Thyroid gland (tissue), 4 donors: ENCODE measurements around the gene CCDC61. TPM values are rescaled to one million over a fixed set of nuclear protein-coding genes. Genes with fewer than 3 reads are reported as not detected.

Experiments
- DNase-seq, 2 donors: peaks; one replicate each; pipeline ENCODE4 v3.0.0-alpha.2; 2019
- H3K27ac ChIP-seq, 3 donors: fragments of 200-600 bp; sonication (generic); 1 replicate in 2 of 3; 2 replicates in 1 of 3; pipeline ENCODE4 v1.5.1; 2016 to 2019; ENCODE audit warnings: mild to moderate bottlenecking in 1 of 3, moderate library complexity in 1 of 3
- H3K27me3 ChIP-seq: fragments of 200-600 bp; sonication (generic); one replicate; pipeline ENCODE4 v1.5.1; 2019
- H3K36me3 ChIP-seq, 2 donors: fragments of 200-600 bp; sonication (generic); one replicate each; pipeline ENCODE4 v1.5.1; 2016 to 2019
- H3K4me1 ChIP-seq, 2 donors: fragments of 200-600 bp; sonication (generic); one replicate each; pipeline ENCODE4 v1.5.1; 2017 to 2019
- H3K4me3 ChIP-seq, 3 donors: fragments of 200-600 bp; sonication (generic); replicated peaks in 1 of 3; 1 replicate in 2 of 3; 2 replicates in 1 of 3; pipeline ENCODE4 v1.5.1; 2016; ENCODE audit warnings: mild to moderate bottlenecking in 1 of 3
- H3K9me3 ChIP-seq: fragments of 200-600 bp; sonication (generic); one replicate; pipeline ENCODE4 v1.5.1; 2017
- CTCF ChIP-seq, 6 experiments: fragments of 200-600 bp in 3 of 6; fragments of 450-650 bp in 3 of 6; sonication (generic) in 3 of 6; IDR thresholded peaks; one replicate each; pipeline ENCODE4 v1.5.1; 2016 to 2019; ENCODE audit warnings: antibody characterized with exemption in 6 of 6, mild to moderate bottlenecking in 2 of 6, inconsistent platforms in 1 of 6, moderate library complexity in 1 of 6
- POLR2A ChIP-seq, 2 donors: fragments of 450-650 bp; IDR thresholded peaks; one replicate each; pipeline ENCODE4 v1.6.1; 2017; ENCODE audit warnings: antibody characterized with exemption in 2 of 2, mild to moderate bottlenecking in 2 of 2, moderate library complexity in 1 of 2
- WGBS, 2 donors: methylation state at CpG; one replicate each; pipeline ENCODE4 v1.1.5; 2017; 5-methylcytosine and 5-hydroxymethylcytosine counted together
- intact Hi-C: fragments of 100-400 bp; cut with DNase I; formaldehyde crosslinking; loops from one replicate; pipeline ENCODE4 v1.15.1; 2023
- microRNA counts, 2 donors: library from miRNA; unstranded; fragments of <30 nt; microRNA quantifications; one replicate each; lab custom pipeline; 2016 to 2017
- microRNA-seq: library from miRNA; unstranded; fragments of <30 nt; microRNA quantifications from one replicate; pipeline ENCODE4, GENCODE V29; 2016
- small RNA-seq: library from RNA; depleted of rRNA; stranded (forward); fragments of <200 nt; gene quantifications from one replicate; pipeline ENCODE3, GENCODE V24; 2016
- total RNA-seq, 4 donors: library from RNA; depleted of rRNA; stranded (reverse); fragments of >200 nt; gene quantifications; one replicate each; pipeline ENCODE4 v1.2.3, GENCODE V29; 2016

Gene CCDC61
- total RNA-seq, 4 donors from 2014 or later: 8.5 to 12.4 (median 9.8) TPM

- 47 to 59% methylated on average over 7 of the region's 7 CpGs for WGBS, 2 donors
- intact Hi-C loops: no loop called here
- Histone ChIP-seq H3K27ac (no peak overlapping the region), H3K4me1 (no peaks in the 10 kb centered on the region), H3K27me3 (no peaks in the 10 kb centered on the region), H3K4me3 (no peak overlapping the region), H3K36me3 (no peaks in the 10 kb centered on the region), H3K9me3 (no peaks in the 10 kb centered on the region)
- TF ChIP-seq POLR2A (IDR thresholded peaks at IDR 0.05) (no peak), CTCF (IDR thresholded peaks at IDR 0.05) (no peak)
- DNase-seq: no peak
These were observed 70.3 kb downstream of the CCDC61 start for GRCh38 chr19:46065486-46066071.

- TF ChIP-seq POLR2A (IDR thresholded peaks at IDR 0.05) (no peak), CTCF (IDR thresholded peaks at IDR 0.05) (no peak)
- no peak for DNase-seq
- Histone ChIP-seq H3K36me3 (no peaks in the 10 kb centered on the region), H3K4me1 (no peaks in the 10 kb centered on the region), H3K9me3 (no peaks in the 10 kb centered on the region), H3K27ac (no peak overlapping the region), H3K4me3 (no peak overlapping the region), H3K27me3 (no peaks in the 10 kb centered on the region)
- intact Hi-C loops: no loop called here
- WGBS, 2 donors: 73 to 83% methylated on average over 1 of the region's 1 CpG
These were observed 71.2 kb downstream of the CCDC61 start for GRCh38 chr19:46066471-46066870.

- no peak overlapping the region for H3K27ac ChIP-seq
- no peak for TF ChIP-seq CTCF (IDR thresholded peaks at IDR 0.05)
- H3K9me3 ChIP-seq: no peaks in the 10 kb centered on the region
- no peaks in the 10 kb centered on the region for H3K4me1 ChIP-seq
- no peaks in the 10 kb centered on the region for H3K27me3 ChIP-seq
- intact Hi-C loops: no loop called here
- DNase-seq: no peak
- H3K36me3 ChIP-seq: no peaks in the 10 kb centered on the region
- H3K4me3 ChIP-seq: no peak overlapping the region
- WGBS, 2 donors: 84 to 90% methylated on average over 1 of the region's 1 CpG
These were observed 72.4 kb downstream of the CCDC61 start for GRCh38 chr19:46067691-46068090.

MicroRNAs encoded within 50 kb of the gene (microRNA counts, 767-probe panel; counts per million panel counts)
- microRNA hsa-miR-769-3p (lab: Ali Mortazavi, UCI): 0 counts per million in 2 donors
- microRNA hsa-miR-769-5p (lab: Ali Mortazavi, UCI): 1,911 to 3,330 counts per million in 2 donors

Small RNA genes within 50 kb of the gene (microRNA-seq; reads per million reads assigned to microRNA genes)
- gene MIR769: 23.8 reads per million, percentile 40 among the genes with 10 or more reads in this experiment

Small RNA genes within 50 kb of the gene (small RNA-seq; reads per million reads assigned to genes)
- 6.0 reads per million, percentile 88 among the genes with 10 or more reads in this experiment for gene MIR769

Other genes with a start within 250 kb of the CCDC61 start
- 10 to 100 TPM; 18.3 to 33.0 (median 23.3) TPM for gene SIX5, start 226.2 kb upstream of the CCDC61 start, total RNA-seq
- gene DMPK, start 213.0 kb upstream of the CCDC61 start, total RNA-seq: 10 to 100 TPM; 18.9 to 32.6 (median 26.3) TPM
- 10 to 100 TPM; 38.2 to 69.7 (median 48.3) TPM for gene DMWD, start 202.6 kb upstream of the CCDC61 start, total RNA-seq
- gene RSPH6A, start 180.2 kb upstream of the CCDC61 start, total RNA-seq: 1 to 10 TPM in 3 of 4 donors, under 1 TPM in 1; 0.50 to 8.9 (median 3.9) TPM
- 10 to 100 TPM; 32.4 to 56.8 (median 38.7) TPM for gene SYMPK, start 132.3 kb upstream of the CCDC61 start, total RNA-seq
- gene FOXA3, start 131.1 kb upstream of the CCDC61 start, total RNA-seq: not detected
- gene IRF2BP1, start 109.3 kb upstream of the CCDC61 start, total RNA-seq: 10 to 100 TPM; 25.9 to 47.0 (median 36.1) TPM
- gene MYPOP, start 92.9 kb upstream of the CCDC61 start, total RNA-seq: 1 to 10 TPM; 1.8 to 4.3 (median 3.0) TPM
- gene NANOS2, start 80.7 kb upstream of the CCDC61 start, total RNA-seq: not detected
- gene NOVA2, start 21.6 kb upstream of the CCDC61 start, total RNA-seq: 1 to 10 TPM; 1.5 to 3.6 (median 2.6) TPM
- gene PGLYRP1, start 27.6 kb downstream of the CCDC61 start, total RNA-seq: 1 to 10 TPM in 1 of 4 donors, not detected in 3; 2.0 TPM
- gene IGFL4, start 45.5 kb downstream of the CCDC61 start, total RNA-seq: not detected
- gene IGFL3, start 129.2 kb downstream of the CCDC61 start, total RNA-seq: not detected
- gene IGFL2, start 152.8 kb downstream of the CCDC61 start, total RNA-seq: not detected
- not detected for gene IGFL1, start 234.3 kb downstream of the CCDC61 start, total RNA-seq